CD8-positive, alpha-beta memory T cell (primary cell): ENCODE measurements around the gene EPHA6. TPM values are rescaled to one million over a fixed set of nuclear protein-coding genes. Genes with fewer than 3 reads are reported as not detected.

Experiments used
- CTCF ChIA-PET: fragments of 350-600 bp; sonication (Branson Sonifier 250); formaldehyde crosslinking; loops from one replicate; lab custom pipeline; 2021; ENCODE audit warnings: antibody characterized with exemption; lab: Charles Lee
- POLR2A ChIA-PET: fragments of 350-600 bp; sonication (Branson Sonifier 250); formaldehyde crosslinking; loops from one replicate; lab custom pipeline; 2021; ENCODE audit warnings: antibody characterized with exemption; lab: Charles Lee
- DNase-seq, 5 donors: peaks; one replicate each; pipeline versions ENCODE4 v3.0.0 to v3.0.0-alpha.2; 2020 to 2022; ENCODE audit warnings: mixed read lengths in 1 of 5
- H3K27ac ChIP-seq: one replicate; pipeline ENCODE4 v1.7.0; 2013; ENCODE audit warnings: low read depth, mild to moderate bottlenecking, low read length, moderate library complexity
- H3K27me3 ChIP-seq: 2 replicates; pipeline ENCODE4 v1.7.0; 2013; ENCODE audit warnings: low read length, mild to moderate bottlenecking; ENCODE audit not compliant: insufficient read depth, poor library complexity, severe bottlenecking
- H3K36me3 ChIP-seq: 2 replicates; pipeline ENCODE4 v1.7.0; 2013; ENCODE audit warnings: mild to moderate bottlenecking, low read length, moderate library complexity; ENCODE audit not compliant: insufficient read depth
- H3K4me1 ChIP-seq: 2 replicates; pipeline ENCODE4 v1.7.0; 2013; ENCODE audit warnings: mild to moderate bottlenecking, low read length, moderate library complexity; ENCODE audit not compliant: insufficient read depth
- H3K4me3 ChIP-seq: 2 replicates; pipeline ENCODE4 v1.7.0; 2013; ENCODE audit warnings: mild to moderate bottlenecking, low read length
- H3K9me3 ChIP-seq: 2 replicates; pipeline ENCODE4 v1.7.0; 2013; ENCODE audit warnings: mild to moderate bottlenecking, low read length
- H3K27ac Mint-ChIP-seq, 8 donors: one replicate each; pipeline ENCODE4 v1.8.0; 2020 to 2021; ENCODE audit warnings: mixed read lengths in 8 of 8, mild to moderate bottlenecking in 6 of 8, inconsistent platforms in 3 of 8, moderate library complexity in 3 of 8
- H3K27me3 Mint-ChIP-seq, 2 donors: one replicate each; pipeline ENCODE4 v1.8.0; 2020 to 2021; ENCODE audit warnings: mixed read lengths in 2 of 2, mild to moderate bottlenecking in 1 of 2, moderate library complexity in 1 of 2
- H3K36me3 Mint-ChIP-seq, 3 donors: one replicate each; pipeline ENCODE4 v1.8.0; 2020 to 2021; ENCODE audit warnings: mixed read lengths in 3 of 3, inconsistent platforms in 1 of 3, mild to moderate bottlenecking in 1 of 3
- H3K4me1 Mint-ChIP-seq, 3 donors: one replicate each; pipeline ENCODE4 v1.8.0; 2020 to 2021; ENCODE audit warnings: mixed read lengths in 3 of 3, inconsistent platforms in 1 of 3, mild to moderate bottlenecking in 1 of 3
- H3K4me3 Mint-ChIP-seq, 7 donors: one replicate each; pipeline ENCODE4 v1.8.0; 2020 to 2021; ENCODE audit warnings: mixed read lengths in 7 of 7, mild to moderate bottlenecking in 6 of 7, moderate library complexity in 4 of 7, inconsistent platforms in 2 of 7
- H3K9me3 Mint-ChIP-seq, 5 donors: one replicate each; pipeline ENCODE4 v1.8.0; 2020 to 2022; ENCODE audit warnings: mixed read lengths in 5 of 5, mild to moderate bottlenecking in 3 of 5, moderate library complexity in 2 of 5, inconsistent platforms in 1 of 5
- polyA plus RNA-seq: library from polyadenylated mRNA; unstranded; fragments of 300-500 nt; fragmentation: Illumina TruSeq; gene quantifications from one replicate; pipeline ENCODE4 v1.2.3, GENCODE V29; 2021
- total RNA-seq, 2 experiments: library from RNA; stranded (reverse); gene quantifications; one replicate each; pipeline ENCODE4 v1.2.3, GENCODE V29; 2021

EPHA6 gene
- total and polyA plus RNA-seq, 3 experiments from 2014 or later = not detected

DNA sequence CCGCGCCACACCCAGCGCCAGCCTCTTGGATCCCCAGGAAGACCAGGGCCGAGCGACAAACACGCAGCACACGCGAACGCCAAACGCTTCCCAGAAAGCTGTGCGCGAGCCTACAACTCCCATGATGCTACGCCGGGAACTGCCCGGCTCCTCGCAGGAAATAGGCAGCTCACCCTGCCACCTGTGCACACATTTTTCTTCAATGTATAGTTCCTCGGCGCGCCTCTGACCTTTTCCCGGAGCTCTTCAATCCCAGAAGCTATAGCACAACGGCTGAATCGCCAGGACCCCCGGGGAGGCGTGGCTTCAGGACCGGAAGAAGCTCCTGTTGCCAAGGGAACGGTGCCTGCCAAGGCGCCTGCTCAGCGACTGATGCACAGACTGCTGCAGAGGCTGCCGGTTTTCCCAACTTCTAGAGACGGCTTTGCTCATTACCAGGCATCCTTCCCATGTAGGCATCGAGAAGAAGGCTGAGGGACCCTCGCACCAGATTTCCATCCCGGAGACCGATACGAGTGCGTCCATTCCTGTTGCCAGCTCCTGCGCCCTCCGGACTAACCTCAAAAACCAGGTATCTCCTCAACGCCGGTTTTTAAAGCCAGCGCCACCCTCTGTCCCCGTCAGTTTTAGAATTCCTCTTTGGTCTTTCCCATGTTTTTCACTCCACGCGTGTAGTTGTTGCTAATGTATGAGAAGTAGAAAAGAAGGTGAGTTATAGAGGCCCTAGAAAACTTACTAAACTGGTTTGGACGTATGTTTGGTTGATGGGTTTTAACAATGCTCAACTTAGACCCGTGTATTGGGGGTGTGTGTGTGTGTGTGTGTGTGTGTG lies 950.2 kb downstream of the EPHA6 start, which contains the start of gene ARL6:
Gene ARL6 (plus strand): TSS at position 352 of the 832 bp plus-strand sequence. CDS start 3,350 bp downstream, outside the sequence.
- DNase-seq = peak; percentile 55 to 79 (median 75)
- Mint-ChIP-seq H3K4me1 (peaks cover 21 to 42% (median 37%) of the 10 kb centered on the region in 3 donors), H3K9me3 (no peaks in the 10 kb centered on the region), H3K27ac (peak within 1 kb of the TSS; percentile 79 to 99 (median 96)), H3K4me3 (peak within 1 kb of the TSS; percentile 95 to 100 (median 97)), H3K27me3 (no peaks in the 10 kb centered on the region), H3K36me3 (peaks cover 2 to 14% (median 3%) of the 10 kb centered on the region in 3 donors)
- no peaks in the 10 kb centered on the region for H3K9me3 ChIP-seq
- POLR2A ChIA-PET = interaction anchor here (0.6 to 0.8 kb wide), 2 partner anchors 24 to 57 kb away, joined by 3 read pairs; partner anchors contain the start of gene CRYBG3
- CTCF ChIA-PET = interaction anchor here (0.8 to 1.5 kb wide), 3 partner anchors 28 to 276 kb away, joined by 3 read pairs; no protein-coding TSS in a partner anchor
- H3K27ac ChIP-seq = peak within 1 kb of the TSS; percentile 75
- peak within 1 kb of the TSS; percentile 98 for H3K4me3 ChIP-seq
- H3K27me3 ChIP-seq = no peaks in the 10 kb centered on the region
- H3K4me1 ChIP-seq = peaks cover 17% of the 10 kb centered on the region
- no peaks in the 10 kb centered on the region for H3K36me3 ChIP-seq

DNA sequence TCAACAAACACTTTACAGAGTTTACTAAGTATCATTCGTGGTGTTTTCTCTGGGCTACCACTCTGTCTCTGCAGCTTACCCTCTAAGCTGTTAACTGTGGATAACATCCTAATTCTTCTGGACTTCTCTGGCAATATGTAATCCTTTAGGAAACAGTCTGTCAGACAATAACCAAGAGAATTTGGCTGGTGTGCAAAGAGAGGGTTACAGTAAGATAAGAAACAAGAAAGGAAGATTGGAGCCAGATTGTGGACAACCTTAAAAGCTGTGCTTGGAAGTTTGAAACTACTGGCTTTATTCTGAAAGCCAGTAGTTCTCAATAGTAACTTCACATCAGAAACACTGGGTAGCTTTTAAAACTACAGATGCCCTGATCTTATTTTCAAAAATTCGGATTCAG lies 950.9 kb downstream of the EPHA6 start:
- no peaks in the 10 kb centered on the region for H3K27me3 ChIP-seq
- H3K27ac Mint-ChIP-seq = peak overlapping the region in 6 of 8 donors; percentile 18 to 98 (median 95)
- peak overlapping the region; percentile 98 for H3K4me3 ChIP-seq
- no peak for DNase-seq
- CTCF ChIA-PET = no interaction called here
- POLR2A ChIA-PET = no interaction called here
- peak overlapping the region; percentile 95 to 100 (median 97) for H3K4me3 Mint-ChIP-seq
- H3K27ac ChIP-seq = no peak overlapping the region
- H3K36me3 ChIP-seq = no peaks in the 10 kb centered on the region
- no peaks in the 10 kb centered on the region for H3K9me3 ChIP-seq
- H3K9me3 Mint-ChIP-seq = no peaks in the 10 kb centered on the region
- peaks cover 21 to 44% (median 38%) of the 10 kb centered on the region in 3 donors for H3K4me1 Mint-ChIP-seq
- H3K36me3 Mint-ChIP-seq = peaks cover 5 to 21% (median 8%) of the 10 kb centered on the region in 3 donors
- H3K27me3 Mint-ChIP-seq = no peaks in the 10 kb centered on the region
- H3K4me1 ChIP-seq = peaks cover 17% of the 10 kb centered on the region

DNA sequence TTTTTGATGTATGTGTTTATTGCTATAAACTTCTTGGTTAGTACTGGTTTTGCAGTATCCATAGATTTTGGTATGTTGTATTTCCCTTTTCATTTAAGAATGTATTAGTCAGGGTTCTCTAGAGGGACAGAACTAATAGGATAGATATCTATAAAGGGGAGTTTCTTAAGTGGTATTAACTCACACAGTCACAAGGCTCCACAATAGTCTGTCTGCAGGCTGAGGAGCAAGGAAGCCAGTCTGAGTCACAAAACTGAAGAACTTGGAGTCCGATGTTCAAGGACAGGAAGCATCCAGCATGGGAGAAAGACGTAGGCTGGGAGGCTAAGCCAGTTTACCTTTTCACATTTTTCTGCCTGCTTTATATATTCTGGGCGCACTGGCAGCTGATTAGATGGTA lies 958.5 kb downstream of the EPHA6 start:
- Mint-ChIP-seq H3K27me3 (no peaks in the 10 kb centered on the region), H3K9me3 (no peaks in the 10 kb centered on the region), H3K4me1 (peaks cover 0 to 11% (median 4%) of the 10 kb centered on the region in 3 donors), H3K27ac (no peak overlapping the region), H3K36me3 (peaks cover 26 to 52% (median 47%) of the 10 kb centered on the region in 3 donors), H3K4me3 (no peak overlapping the region)
- H3K27ac ChIP-seq = no peak overlapping the region
- H3K27me3 ChIP-seq = no peaks in the 10 kb centered on the region
- no peaks in the 10 kb centered on the region for H3K4me1 ChIP-seq
- ChIA-PET CTCF (no interaction called here), POLR2A (no interaction called here)
- H3K4me3 ChIP-seq = no peak overlapping the region
- H3K9me3 ChIP-seq = no peaks in the 10 kb centered on the region
- no peaks in the 10 kb centered on the region for H3K36me3 ChIP-seq
- no peak for DNase-seq

DNA sequence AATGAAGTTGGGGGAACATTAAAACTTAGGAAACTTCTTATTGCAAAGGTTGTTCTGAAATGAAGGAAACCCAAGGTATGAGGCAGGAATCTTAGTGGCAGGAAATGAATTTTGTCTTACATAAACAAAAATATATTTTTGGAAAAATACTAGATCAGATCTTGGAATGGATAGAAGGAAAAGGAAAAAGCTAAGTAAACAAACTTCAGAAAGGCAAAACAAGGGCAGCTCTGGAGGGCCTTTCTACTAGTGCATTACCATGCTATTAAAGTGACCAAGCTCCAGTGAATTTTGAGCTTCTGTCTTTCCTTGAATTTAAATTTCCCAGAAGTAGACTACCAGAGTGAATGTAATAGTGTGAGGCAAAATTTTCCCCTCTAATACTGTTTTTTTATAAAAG lies 963.8 kb downstream of the EPHA6 start:
- Mint-ChIP-seq H3K27me3 (no peaks in the 10 kb centered on the region), H3K4me1 (peaks cover 0 to 7% (median 0%) of the 10 kb centered on the region in 3 donors), H3K36me3 (peaks cover 12 to 31% (median 20%) of the 10 kb centered on the region in 3 donors), H3K27ac (no peak overlapping the region), H3K9me3 (no peaks in the 10 kb centered on the region), H3K4me3 (no peak overlapping the region)
- Histone ChIP-seq H3K4me3 (no peak overlapping the region), H3K36me3 (no peaks in the 10 kb centered on the region), H3K4me1 (no peaks in the 10 kb centered on the region), H3K27ac (no peak overlapping the region), H3K9me3 (no peaks in the 10 kb centered on the region), H3K27me3 (no peaks in the 10 kb centered on the region)
- ChIA-PET POLR2A (no interaction called here), CTCF (no interaction called here)
- DNase-seq = no peak

DNA sequence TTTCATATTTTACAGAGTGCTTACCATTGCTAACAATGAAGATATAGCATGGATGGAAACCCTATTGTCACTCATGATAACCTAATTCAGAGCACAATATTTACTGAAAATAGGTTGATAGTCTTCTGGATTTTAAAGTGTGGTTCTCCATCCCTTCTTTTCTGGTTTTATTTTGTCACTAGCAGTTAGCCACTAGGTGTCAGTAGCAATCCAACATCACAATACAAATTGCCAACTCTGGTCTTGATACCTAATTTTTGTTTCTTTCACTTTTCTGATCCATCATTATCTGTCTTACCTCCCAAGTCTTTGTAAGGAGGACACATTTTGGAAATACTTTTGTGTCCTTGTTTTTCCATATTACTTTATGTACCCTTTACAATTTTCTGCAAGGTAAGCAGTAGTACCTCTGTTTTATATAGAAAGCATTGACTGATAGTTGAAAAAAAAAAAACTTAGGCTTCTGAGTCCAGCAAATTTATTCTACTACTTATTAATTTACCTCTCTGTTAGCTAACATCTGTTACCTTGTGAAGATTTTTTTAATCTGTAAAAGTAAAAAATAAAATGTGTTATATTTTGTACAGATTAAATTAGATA lies 979.1 kb downstream of the EPHA6 start:
- Histone ChIP-seq H3K36me3 (no peaks in the 10 kb centered on the region), H3K9me3 (no peaks in the 10 kb centered on the region), H3K27ac (no peak overlapping the region), H3K4me3 (no peak overlapping the region), H3K4me1 (no peaks in the 10 kb centered on the region), H3K27me3 (no peaks in the 10 kb centered on the region)
- H3K4me3 Mint-ChIP-seq = no peak overlapping the region
- peaks cover 0 to 4% (median 4%) of the 10 kb centered on the region in 3 donors for H3K36me3 Mint-ChIP-seq
- ChIA-PET POLR2A (no interaction called here), CTCF (interaction anchor here (0.7 to 3.8 kb wide), 5 partner anchors 28 to 230 kb away, joined by 5 to 26 read pairs (median 8); partner anchors contain the start of gene CRYBG3)
- peak in 2 of 5 donors; percentile 46 to 51 for DNase-seq
- no peaks in the 10 kb centered on the region for H3K4me1 Mint-ChIP-seq
- H3K27me3 Mint-ChIP-seq = no peaks in the 10 kb centered on the region
- no peaks in the 10 kb centered on the region for H3K9me3 Mint-ChIP-seq
- no peak overlapping the region for H3K27ac Mint-ChIP-seq

DNA sequence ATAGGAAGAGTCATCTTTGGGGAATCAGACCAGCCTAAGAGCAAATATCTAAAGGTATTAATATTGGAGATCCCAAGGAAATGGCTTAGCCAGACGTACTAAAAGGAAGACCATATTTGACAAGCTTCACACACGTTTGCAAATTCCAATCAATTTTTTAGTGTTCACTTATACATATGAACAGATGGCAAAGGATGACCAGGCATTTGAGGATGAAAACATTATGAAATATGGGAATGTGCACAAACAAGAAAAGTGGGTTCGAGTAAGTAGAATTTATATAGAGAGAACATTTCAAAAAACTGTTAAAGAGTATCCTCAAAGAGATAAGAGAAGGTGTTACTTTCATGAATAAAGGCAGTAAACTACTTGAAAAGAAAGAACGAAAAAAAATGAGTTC lies 981.6 kb downstream of the EPHA6 start:
- no peak overlapping the region for H3K27ac Mint-ChIP-seq
- H3K9me3 ChIP-seq = no peaks in the 10 kb centered on the region
- H3K4me1 Mint-ChIP-seq = no peaks in the 10 kb centered on the region
- no peak overlapping the region for H3K27ac ChIP-seq
- no peak for DNase-seq
- no peak overlapping the region for H3K4me3 ChIP-seq
- H3K4me3 Mint-ChIP-seq = no peak overlapping the region
- H3K36me3 ChIP-seq = no peaks in the 10 kb centered on the region
- no peaks in the 10 kb centered on the region for H3K27me3 Mint-ChIP-seq
- ChIA-PET POLR2A (no interaction called here), CTCF (interaction anchor here (2.6 to 3.8 kb wide), 3 partner anchors 175 to 228 kb away, joined by 7 to 26 read pairs (median 14); no protein-coding TSS in a partner anchor)
- H3K27me3 ChIP-seq = no peaks in the 10 kb centered on the region
- H3K36me3 Mint-ChIP-seq = peaks cover 0 to 5% (median 2%) of the 10 kb centered on the region in 3 donors
- H3K9me3 Mint-ChIP-seq = no peaks in the 10 kb centered on the region
- H3K4me1 ChIP-seq = no peaks in the 10 kb centered on the region
